Activated CD4-positive, alpha-beta memory T cell treated with anti-CD3 and anti-CD28 coated beads, Interleukin-2, amount 10 ng/mL, durations not matched to agents 7 days and 5 days (primary cell): ENCODE measurements around the gene TCF12. TPM values are rescaled to one million over a fixed set of nuclear protein-coding genes. Genes with fewer than 3 reads are reported as not detected.
"Not testable (repeated sequence)": the region's sequence is repeated elsewhere in the genome, so short reads cannot be mapped to it uniquely, and the experiment has no call there.

Source experiments
- CTCF ChIA-PET: fragments of 350-600 bp; sonication (Branson Sonifier 250); formaldehyde crosslinking; loops from one replicate; lab custom pipeline; 2021; ENCODE audit warnings: antibody characterized with exemption, inconsistent platforms; lab: Charles Lee
- POLR2A ChIA-PET: fragments of 350-600 bp; sonication (Branson Sonifier 250); formaldehyde crosslinking; loops from one replicate; lab custom pipeline; 2021; ENCODE audit warnings: antibody characterized with exemption; lab: Charles Lee
- DNase-seq: peaks from one replicate; pipeline ENCODE4 v3.0.0-alpha.2; 2020
- H3K27ac Mint-ChIP-seq: one replicate; pipeline ENCODE4 v1.8.0; 2021; ENCODE audit warnings: mild to moderate bottlenecking, mixed read lengths
- H3K27me3 Mint-ChIP-seq: one replicate; pipeline ENCODE4 v1.8.0; 2021; ENCODE audit warnings: mixed read lengths
- H3K36me3 Mint-ChIP-seq: one replicate; pipeline ENCODE4 v1.8.0; 2021; ENCODE audit warnings: low read depth, mixed read lengths
- H3K4me1 Mint-ChIP-seq: one replicate; pipeline ENCODE4 v1.8.0; 2021; ENCODE audit warnings: mixed read lengths
- H3K4me3 Mint-ChIP-seq: one replicate; pipeline ENCODE4 v1.8.0; 2021; ENCODE audit warnings: mild to moderate bottlenecking, mixed read lengths
- H3K9me3 Mint-ChIP-seq: one replicate; pipeline ENCODE4 v1.8.0; 2021; ENCODE audit warnings: mixed read lengths
- total RNA-seq, 2 experiments: library from RNA; stranded (reverse); gene quantifications; one replicate each; pipeline ENCODE4 v1.2.3, GENCODE V29; 2021

Gene TCF12
- total RNA-seq, 2 experiments from 2014 or later, result 62.4 to 62.8 TPM

DNA sequence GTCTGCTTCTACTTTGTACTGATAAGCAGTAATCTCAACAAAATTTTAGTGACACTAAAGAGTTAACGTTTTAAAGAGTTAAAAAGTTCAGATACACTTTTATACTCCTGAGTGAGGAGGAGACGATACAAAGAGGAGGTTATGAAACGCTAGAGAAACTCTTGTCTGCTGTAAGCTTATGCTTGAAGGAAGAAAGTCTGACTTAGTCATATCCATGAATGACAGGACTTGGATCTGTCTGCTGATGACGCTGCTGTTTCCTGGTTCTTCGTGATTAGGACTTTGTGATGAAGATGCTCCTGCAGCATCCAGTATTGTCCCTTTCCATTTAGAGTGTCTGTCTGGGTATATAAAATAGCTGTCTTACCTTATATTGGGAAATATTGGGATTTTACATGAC lies 15.8 kb downstream of the TCF12 start:
- no peak overlapping the region for H3K27ac Mint-ChIP-seq
- H3K4me1 Mint-ChIP-seq, result peaks cover 9% of the 10 kb centered on the region
- CTCF ChIA-PET, result no interaction called here
- peaks cover 51% of the 10 kb centered on the region for H3K36me3 Mint-ChIP-seq
- DNase-seq, result no peak
- H3K4me3 Mint-ChIP-seq, result no peak overlapping the region
- no peaks in the 10 kb centered on the region for H3K27me3 Mint-ChIP-seq
- peaks cover 11% of the 10 kb centered on the region for H3K9me3 Mint-ChIP-seq
- POLR2A ChIA-PET, result interaction anchor here (1.6 kb wide), 1 partner anchor 16 kb away, joined by 4 read pairs; the partner anchor contains the start of gene TCF12

DNA sequence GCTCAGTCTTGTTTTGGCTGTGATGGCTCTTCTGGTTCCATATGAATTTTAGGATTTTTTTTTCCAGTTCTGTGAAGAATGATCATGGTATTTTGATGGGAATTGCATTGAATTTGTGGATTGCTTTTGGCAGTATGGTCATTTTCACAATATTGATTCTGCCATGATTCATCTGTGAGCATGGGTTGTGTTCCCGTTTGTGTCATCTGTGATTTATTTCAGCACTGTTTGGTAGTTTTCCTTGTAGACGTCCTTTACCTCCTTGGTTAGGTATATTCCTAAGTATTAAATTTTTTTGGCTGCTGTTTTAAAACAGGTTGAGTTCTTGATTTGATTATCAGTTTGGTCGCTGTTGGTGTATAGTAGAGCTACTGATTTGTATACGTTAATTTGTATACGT lies 18.5 kb downstream of the TCF12 start:
- H3K4me3 Mint-ChIP-seq, result no peak overlapping the region
- peaks cover 11% of the 10 kb centered on the region for H3K9me3 Mint-ChIP-seq
- H3K36me3 Mint-ChIP-seq, result peaks cover 40% of the 10 kb centered on the region
- H3K27me3 Mint-ChIP-seq, result no peaks in the 10 kb centered on the region
- CTCF ChIA-PET, result no interaction called here
- H3K4me1 Mint-ChIP-seq, result peaks cover 3% of the 10 kb centered on the region
- H3K27ac Mint-ChIP-seq, result no peak overlapping the region
- POLR2A ChIA-PET, result no interaction called here
- no peak for DNase-seq

DNA sequence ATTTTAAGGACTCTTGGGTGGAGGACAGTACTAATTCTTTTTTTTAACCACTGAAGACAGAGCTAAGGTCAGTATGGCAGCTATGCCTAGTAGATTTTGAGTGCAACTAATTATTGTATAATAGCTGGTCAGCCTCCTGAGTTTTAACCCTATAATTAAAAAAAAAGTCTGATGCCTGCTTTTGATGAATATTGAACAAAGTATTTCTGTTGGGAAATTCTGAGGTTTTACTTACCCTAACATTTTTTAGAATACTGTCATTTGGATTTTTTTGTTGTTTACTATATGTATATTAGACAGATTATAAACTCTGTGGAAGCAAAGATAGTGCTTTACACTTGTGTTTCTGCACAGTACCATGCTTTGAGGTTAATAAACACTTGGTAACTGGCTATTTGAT lies 20.8 kb downstream of the TCF12 start:
- Mint-ChIP-seq H3K4me3 (no peak overlapping the region), H3K36me3 (peaks cover 35% of the 10 kb centered on the region), H3K4me1 (peaks cover 1% of the 10 kb centered on the region), H3K9me3 (peaks cover 11% of the 10 kb centered on the region), H3K27me3 (no peaks in the 10 kb centered on the region), H3K27ac (no peak overlapping the region)
- ChIA-PET POLR2A (no interaction called here), CTCF (no interaction called here)
- no peak for DNase-seq

DNA sequence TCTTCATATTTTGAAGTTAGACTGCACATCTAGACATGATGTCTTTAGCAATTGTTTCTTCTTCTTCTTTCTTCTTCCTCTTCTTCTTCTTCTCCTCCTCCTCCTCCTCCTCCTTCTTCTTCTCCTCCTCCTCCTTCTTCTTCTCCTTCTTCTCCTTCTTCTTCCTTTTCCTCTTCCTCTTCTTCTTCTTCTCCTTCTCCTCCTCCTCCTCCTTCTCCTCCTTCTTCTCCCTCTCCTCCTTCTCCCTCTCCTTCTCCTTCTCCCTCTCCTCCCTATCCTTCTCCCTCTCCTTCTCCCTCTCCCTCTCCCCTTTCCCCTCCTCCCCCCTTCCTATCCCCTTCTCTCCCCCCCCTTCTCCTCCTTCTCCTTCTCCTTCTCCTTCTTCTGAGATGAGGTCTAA lies 21.9 kb downstream of the TCF12 start:
- Mint-ChIP-seq H3K9me3 (peaks cover 13% of the 10 kb centered on the region), H3K36me3 (peaks cover 39% of the 10 kb centered on the region), H3K27me3 (no peaks in the 10 kb centered on the region), H3K4me1 (peaks cover 1% of the 10 kb centered on the region), H3K4me3 (no peak overlapping the region), H3K27ac (no peak overlapping the region)
- CTCF ChIA-PET, result no interaction called here
- POLR2A ChIA-PET, result no interaction called here
- no peak for DNase-seq

DNA sequence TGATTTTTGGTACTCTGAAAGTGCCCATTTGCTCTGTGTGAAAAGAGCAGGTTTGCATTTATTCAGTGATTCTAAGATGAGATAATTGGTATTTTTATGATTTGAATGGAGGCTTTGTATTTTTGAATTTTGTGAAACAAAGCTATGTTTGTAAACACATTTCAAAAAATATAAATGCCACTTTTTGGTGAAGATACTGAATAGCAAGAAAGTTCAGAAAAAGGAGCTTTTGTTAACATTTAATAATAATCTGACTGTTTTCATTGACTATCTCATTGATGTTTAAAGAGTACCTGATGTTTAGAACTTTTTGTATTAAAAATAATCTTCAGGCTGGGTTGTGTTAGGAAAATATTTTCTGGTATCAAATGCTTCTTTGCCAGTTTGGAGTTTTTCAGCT lies 23.7 kb downstream of the TCF12 start:
- ChIA-PET CTCF (no interaction called here), POLR2A (no interaction called here)
- peaks cover 6% of the 10 kb centered on the region for H3K9me3 Mint-ChIP-seq

DNA sequence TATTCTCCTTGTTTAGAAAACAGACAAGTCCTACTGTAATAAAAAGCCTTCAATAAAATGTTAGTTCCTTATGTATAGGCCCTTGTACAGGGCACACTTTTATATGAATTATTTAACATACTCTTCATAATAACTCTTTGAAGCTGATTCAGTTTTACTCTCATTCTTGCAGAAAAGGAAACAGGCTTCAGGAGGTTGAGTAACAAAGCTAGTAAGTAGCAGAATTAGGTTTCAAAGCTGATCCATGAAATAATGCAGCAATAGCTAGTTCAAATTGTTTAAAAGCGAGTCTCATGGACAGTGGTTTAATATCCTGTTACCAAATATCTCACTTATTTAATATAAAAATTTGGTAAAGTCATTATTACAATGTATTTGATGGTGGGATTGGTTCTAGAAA lies 25.0 kb downstream of the TCF12 start:
- H3K27me3 Mint-ChIP-seq, result no peaks in the 10 kb centered on the region
- H3K4me1 Mint-ChIP-seq, result peaks cover 1% of the 10 kb centered on the region
- DNase-seq, result no peak
- peaks cover 2% of the 10 kb centered on the region for H3K9me3 Mint-ChIP-seq
- H3K4me3 Mint-ChIP-seq, result no peak overlapping the region
- H3K36me3 Mint-ChIP-seq, result peaks cover 33% of the 10 kb centered on the region
- POLR2A ChIA-PET, result no interaction called here
- CTCF ChIA-PET, result no interaction called here
- no peak overlapping the region for H3K27ac Mint-ChIP-seq

More for the DNA sequence above, 23.7 kb downstream of the TCF12 start:
- H3K36me3 Mint-ChIP-seq, result peaks cover 37% of the 10 kb centered on the region
- no peak overlapping the region for H3K27ac Mint-ChIP-seq
- H3K27me3 Mint-ChIP-seq, result no peaks in the 10 kb centered on the region
- H3K4me1 Mint-ChIP-seq, result peaks cover 1% of the 10 kb centered on the region
- no peak overlapping the region for H3K4me3 Mint-ChIP-seq
- no peak for DNase-seq

DNA sequence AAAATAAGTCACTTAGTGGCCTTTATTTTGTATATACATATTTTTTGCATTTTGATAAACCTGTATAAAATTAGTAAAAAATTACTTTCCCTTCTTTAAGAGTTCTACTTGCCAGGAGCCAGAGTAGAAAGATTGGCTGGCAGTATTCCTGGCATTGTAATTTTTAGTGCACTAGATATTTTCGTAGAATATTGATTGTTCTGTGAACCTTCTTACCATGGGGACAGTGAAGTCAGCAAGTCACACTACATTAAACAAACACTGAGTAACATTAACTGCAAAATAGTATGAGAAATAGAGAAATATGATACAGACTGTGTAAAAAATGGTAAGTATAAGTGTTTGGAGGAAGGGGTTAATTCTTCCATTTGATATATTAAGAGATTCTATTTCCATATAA lies 26.0 kb downstream of the TCF12 start:
- CTCF ChIA-PET, result no interaction called here
- H3K4me3 Mint-ChIP-seq, result no peak overlapping the region
- H3K36me3 Mint-ChIP-seq, result peaks cover 24% of the 10 kb centered on the region
- peaks cover 1% of the 10 kb centered on the region for H3K4me1 Mint-ChIP-seq
- no peak for DNase-seq
- POLR2A ChIA-PET, result no interaction called here
- H3K27me3 Mint-ChIP-seq, result no peaks in the 10 kb centered on the region
- H3K27ac Mint-ChIP-seq, result no peak overlapping the region
- peaks cover 2% of the 10 kb centered on the region for H3K9me3 Mint-ChIP-seq

DNA sequence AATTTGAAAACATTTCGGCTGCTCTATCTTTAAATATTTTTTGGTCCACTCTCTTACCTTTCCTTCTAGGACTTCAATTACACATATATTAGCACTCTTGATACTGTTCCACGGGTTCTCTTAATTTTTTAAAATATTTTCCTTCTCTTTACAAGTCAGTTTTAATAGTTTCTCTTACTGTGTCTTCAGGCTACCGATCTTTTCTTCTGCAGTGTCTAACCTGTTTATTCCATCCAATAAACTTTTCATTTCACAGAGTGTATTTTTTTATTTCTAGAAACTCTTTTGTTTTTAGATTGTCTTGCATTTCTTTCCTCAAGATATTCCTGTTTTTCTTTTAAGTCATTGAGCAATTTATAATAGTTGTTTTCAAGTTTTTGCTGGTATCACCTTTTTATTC lies 27.7 kb downstream of the TCF12 start:
- H3K27me3 Mint-ChIP-seq, result no peaks in the 10 kb centered on the region

DNA sequence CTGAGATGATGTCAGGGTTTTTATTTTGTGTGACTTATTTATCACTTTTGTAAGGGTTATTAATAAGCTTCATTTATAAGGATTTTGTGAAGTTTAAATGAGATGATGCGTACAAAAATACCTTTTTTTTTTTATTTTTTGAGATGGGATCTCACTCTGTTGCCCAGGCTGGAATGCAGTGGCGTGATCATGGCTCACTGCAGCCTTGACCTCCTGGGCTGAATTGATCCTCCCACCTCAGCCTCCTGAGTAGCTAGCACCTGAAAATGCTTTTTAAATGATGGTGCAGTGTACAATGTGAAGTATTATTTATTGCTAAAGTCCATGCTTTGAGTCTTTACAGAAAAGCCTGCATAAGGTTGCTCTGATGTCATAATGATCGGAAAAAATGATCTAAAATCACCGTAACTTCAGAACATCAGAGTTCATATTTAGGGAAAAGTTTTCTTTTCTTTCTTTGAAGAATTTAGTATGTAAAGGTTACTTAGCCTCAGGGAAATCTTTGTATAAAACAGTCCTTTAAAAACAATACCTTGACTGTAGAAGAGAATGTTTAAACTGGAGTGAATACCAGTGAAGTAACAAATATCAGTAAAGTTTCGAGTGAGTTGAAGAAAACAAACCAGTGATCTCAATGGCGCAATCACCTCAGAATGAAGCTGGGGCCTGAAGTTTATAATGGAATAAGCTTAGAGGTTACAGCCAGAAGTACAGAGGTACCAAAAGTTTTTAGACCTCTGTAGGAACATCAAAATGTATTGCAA lies 29.7 kb downstream of the TCF12 start:
- H3K4me1 Mint-ChIP-seq, result no peaks in the 10 kb centered on the region
- peaks cover 2% of the 10 kb centered on the region for H3K9me3 Mint-ChIP-seq
- ChIA-PET POLR2A (interaction anchor here (0.6 kb wide), 1 partner anchor 464 kb away, joined by 4 read pairs; no protein-coding TSS in a partner anchor), CTCF (no interaction called here)
- no peaks in the 10 kb centered on the region for H3K27me3 Mint-ChIP-seq
- peaks cover 25% of the 10 kb centered on the region for H3K36me3 Mint-ChIP-seq
- no peak overlapping the region for H3K27ac Mint-ChIP-seq
- H3K4me3 Mint-ChIP-seq, result no peak overlapping the region
- DNase-seq, result no peak

More for the DNA sequence above, 27.7 kb downstream of the TCF12 start:
- Mint-ChIP-seq H3K4me1 (peaks cover 1% of the 10 kb centered on the region), H3K36me3 (peaks cover 22% of the 10 kb centered on the region), H3K4me3 (no peak overlapping the region), H3K27ac (no peak overlapping the region), H3K9me3 (peaks cover 2% of the 10 kb centered on the region)
- CTCF ChIA-PET, result no interaction called here
- DNase-seq, result no peak
- POLR2A ChIA-PET, result no interaction called here

DNA sequence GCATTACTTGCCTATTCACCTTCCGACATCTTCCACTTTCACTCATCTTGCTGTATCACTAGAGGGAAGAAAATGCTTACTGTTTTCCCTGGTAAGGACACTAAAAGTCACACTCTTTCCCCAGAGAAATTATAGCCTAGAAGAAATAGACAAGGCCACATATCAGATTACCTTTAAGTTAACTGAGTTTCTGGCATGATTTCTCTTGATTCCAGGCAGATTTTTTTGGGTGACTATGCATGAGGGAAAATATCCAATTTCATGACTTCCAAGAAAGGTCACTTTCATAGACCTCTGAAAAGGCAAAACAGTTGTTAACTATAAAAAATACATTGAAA lies 30.3 kb downstream of the TCF12 start:
- H3K36me3 Mint-ChIP-seq, result peaks cover 25% of the 10 kb centered on the region

DNA sequence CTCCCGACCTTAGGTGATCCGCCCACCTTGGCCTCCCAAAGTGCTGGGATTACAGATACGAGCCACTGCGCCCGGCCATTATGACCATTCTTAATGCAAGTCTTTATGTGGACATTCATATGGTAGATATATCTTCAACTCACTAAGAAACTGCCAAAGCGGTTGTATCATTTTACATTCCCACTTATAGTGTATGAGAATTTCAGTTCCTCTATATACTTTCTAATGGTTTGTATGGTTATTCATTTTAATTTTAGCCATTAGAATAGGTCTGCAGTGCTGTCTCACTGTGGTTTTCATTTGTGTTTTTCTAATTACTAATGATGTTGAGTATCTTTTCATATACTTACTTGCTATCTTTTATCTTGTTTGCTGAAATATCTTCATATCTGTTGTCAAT lies 32.5 kb downstream of the TCF12 start:
- CTCF ChIA-PET, result no interaction called here
- POLR2A ChIA-PET, result no interaction called here
- Mint-ChIP-seq H3K4me1 (no peaks in the 10 kb centered on the region), H3K4me3 (no peak overlapping the region), H3K9me3 (peaks cover 6% of the 10 kb centered on the region), H3K36me3 (peaks cover 27% of the 10 kb centered on the region), H3K27ac (no peak overlapping the region), H3K27me3 (no peaks in the 10 kb centered on the region)
- no peak for DNase-seq

More for the DNA sequence above, 30.3 kb downstream of the TCF12 start:
- DNase-seq, result no peak
- H3K27ac Mint-ChIP-seq, result no peak overlapping the region
- ChIA-PET POLR2A (no interaction called here), CTCF (no interaction called here)
- H3K4me1 Mint-ChIP-seq, result no peaks in the 10 kb centered on the region
- peaks cover 2% of the 10 kb centered on the region for H3K9me3 Mint-ChIP-seq
- no peak overlapping the region for H3K4me3 Mint-ChIP-seq
- no peaks in the 10 kb centered on the region for H3K27me3 Mint-ChIP-seq

DNA sequence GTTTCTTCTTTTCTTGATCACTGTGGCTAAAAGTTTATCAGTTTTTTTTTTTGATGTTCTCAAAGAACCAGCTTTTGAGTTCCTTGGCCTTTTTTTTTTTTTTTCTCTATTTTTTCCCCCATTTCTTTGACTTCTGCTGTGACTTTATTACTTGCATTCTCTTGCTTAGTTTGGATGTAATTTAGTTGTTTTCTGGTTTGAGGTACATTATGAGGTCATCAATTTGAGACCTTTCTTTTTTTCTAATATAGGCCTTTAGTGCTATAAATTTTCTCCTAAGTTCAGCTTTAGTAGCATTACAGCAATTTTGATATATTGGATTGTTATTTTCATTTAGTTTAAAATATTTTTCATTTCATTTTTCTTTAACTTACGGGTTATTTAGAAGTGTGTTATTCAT lies 35.3 kb downstream of the TCF12 start:
- Mint-ChIP-seq H3K27ac (no peak overlapping the region), H3K4me1 (peaks cover under 1% of the 10 kb centered on the region), H3K9me3 (peaks cover 13% of the 10 kb centered on the region), H3K4me3 (no peak overlapping the region), H3K36me3 (peaks cover 18% of the 10 kb centered on the region), H3K27me3 (no peaks in the 10 kb centered on the region)
- DNase-seq, result no peak
- POLR2A ChIA-PET, result no interaction called here
- CTCF ChIA-PET, result no interaction called here

DNA sequence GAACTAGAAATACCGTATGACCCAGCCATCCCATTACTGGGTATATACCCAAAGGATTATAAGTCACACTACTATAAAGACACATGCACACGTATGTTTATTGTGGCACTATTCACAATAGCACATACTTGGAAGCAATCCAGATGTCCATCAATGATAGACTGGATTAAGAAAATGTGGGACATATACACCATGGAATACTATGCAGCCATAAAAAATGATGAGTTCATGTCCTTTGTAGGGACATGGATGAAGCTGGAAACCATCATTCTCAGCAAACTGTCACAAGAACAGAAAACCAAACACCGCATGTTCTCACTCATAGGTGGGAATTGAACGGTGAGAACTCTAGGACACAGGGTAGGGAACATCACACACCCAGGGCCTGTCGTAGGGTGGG lies 36.6 kb downstream of the TCF12 start:
- POLR2A ChIA-PET, result not testable (repeated sequence)

DNA sequence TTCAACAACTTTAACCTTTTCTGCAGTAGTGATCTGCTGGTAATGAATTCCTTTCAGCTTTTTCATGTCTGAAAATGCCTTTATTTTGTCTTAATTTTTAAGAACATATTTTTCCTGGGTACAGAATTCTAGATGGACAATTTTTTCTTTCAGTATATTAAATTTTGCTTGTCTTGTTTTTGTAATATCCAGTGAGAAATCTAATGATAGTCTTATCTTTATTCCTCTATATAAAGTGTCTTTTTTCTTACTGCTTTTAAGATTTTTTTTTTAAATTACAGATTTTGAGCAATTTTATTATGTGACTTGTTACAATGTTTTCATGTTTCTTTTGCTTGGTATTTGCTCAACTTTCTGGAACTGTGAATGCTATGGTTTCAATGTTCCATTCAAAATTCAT lies 38.1 kb downstream of the TCF12 start:
- H3K4me1 Mint-ChIP-seq, result peaks cover 5% of the 10 kb centered on the region
- no peak overlapping the region for H3K27ac Mint-ChIP-seq
- no peak for DNase-seq
- peaks cover 13% of the 10 kb centered on the region for H3K9me3 Mint-ChIP-seq
- CTCF ChIA-PET, result no interaction called here
- no peaks in the 10 kb centered on the region for H3K27me3 Mint-ChIP-seq
- H3K4me3 Mint-ChIP-seq, result no peak overlapping the region
- H3K36me3 Mint-ChIP-seq, result peaks cover 14% of the 10 kb centered on the region
- POLR2A ChIA-PET, result no interaction called here

More for the DNA sequence above, 36.6 kb downstream of the TCF12 start:
- H3K27me3 Mint-ChIP-seq, H3K4me1 Mint-ChIP-seq, DNase-seq, CTCF ChIA-PET, H3K4me3 Mint-ChIP-seq, H3K27ac Mint-ChIP-seq: not testable (repeated sequence)
- H3K9me3 Mint-ChIP-seq, result peaks cover 13% of the 10 kb centered on the region
- peaks cover 18% of the 10 kb centered on the region for H3K36me3 Mint-ChIP-seq
